HG03354 (cell line): Measurements from ENCODE around the gene CDKN2AIP.
"Not testable (repeated sequence)": the region's sequence is repeated elsewhere in the genome, so short reads cannot be mapped to it uniquely, and the experiment has no call there.

Experiments used
- ATAC-seq: cut with Tn5 transposase; IDR thresholded peaks from one replicate; pipeline ENCODE4 v1.9.1; 2021; ENCODE audit warnings: mild to moderate bottlenecking; ENCODE audit not compliant: unreplicated experiment, poor library complexity, severe bottlenecking

The CDKN2AIP gene

DNA sequence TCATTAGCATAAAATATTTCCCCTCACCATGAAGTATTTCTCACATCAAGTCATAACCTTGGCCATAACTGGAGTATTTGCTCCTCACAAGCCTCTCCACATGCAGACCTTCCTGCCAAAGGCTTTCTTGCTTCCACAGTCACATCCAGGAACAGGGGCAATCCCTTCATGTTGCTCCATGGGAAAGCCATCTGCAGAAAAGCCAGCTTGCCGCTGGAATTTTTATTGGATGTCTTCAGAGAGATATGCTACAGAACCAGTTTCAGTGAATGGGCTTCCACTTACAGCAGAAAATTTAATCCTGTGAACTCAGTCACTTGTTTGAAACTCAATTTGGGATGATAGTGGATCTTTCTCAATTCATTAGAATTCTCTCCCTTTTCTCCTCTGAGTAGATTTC is 3.2 kb upstream of the CDKN2AIP start:
- ATAC-seq, result no peak

GRCh38 chr4:183443655-183444213 is 702 bp upstream of the CDKN2AIP start:
- no peak for ATAC-seq

GRCh38 chr4:183445097-183445428 is 627 bp downstream of the CDKN2AIP start:
- peak; percentile 28 for ATAC-seq

- no peak for ATAC-seq
Observed at GRCh38 chr4:183447646-183448045, 3.2 kb downstream of the CDKN2AIP start.

DNA sequence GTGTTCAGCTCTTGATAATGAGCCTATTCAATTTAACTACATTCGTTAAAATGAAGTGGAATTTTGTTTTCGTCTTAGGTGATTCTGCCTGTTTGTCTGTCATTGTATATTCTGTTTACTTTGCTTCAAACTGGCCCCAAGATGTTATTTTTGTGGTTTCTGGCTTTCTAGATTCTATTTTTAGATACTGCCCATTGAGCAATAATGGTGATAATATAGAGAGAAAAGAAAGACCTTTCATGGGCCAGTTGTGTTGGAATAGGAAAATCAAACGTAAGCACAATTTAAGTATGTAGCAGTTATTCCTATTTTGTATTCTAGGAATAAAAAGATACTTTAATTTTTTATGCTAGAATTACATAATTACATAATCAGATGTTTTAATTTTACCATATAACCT is 4.0 kb downstream of the CDKN2AIP start:
- no peak for ATAC-seq

DNA sequence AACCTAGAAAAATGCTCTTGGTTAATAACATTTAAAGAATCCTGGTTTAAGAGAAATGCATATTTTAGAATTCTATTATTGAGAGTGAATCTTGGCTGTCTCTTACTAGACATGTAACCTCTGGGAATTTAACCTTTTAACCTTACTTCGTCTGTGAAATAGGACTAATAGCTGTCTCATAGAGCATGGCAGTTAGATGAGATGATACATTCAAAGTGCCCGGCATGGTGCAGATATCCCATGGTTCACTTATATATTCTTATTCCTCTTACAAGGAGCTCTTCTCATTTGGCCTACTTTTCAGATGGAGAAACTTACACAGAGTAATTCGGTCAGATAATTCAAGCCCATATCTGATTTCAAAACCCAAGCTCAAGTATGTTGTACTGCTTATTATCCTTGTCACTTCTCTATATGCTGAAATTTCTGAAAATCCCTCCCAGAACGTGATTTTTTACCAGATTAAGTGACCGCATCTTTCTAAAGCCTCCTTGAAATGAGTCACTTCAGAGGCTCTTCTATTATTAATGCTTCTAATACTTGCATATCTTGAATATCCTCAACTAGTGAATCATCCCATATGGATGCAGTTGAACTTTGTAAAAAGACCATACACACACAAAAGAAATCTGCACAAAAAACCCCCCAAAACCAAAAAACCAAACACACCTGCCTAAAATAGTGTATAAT is 4.9 kb downstream of the CDKN2AIP start:
- no peak for ATAC-seq

GRCh38 chr4:183450108-183450507 is 5.7 kb downstream of the CDKN2AIP start:
- no peak for ATAC-seq

GRCh38 chr4:183455431-183456195 is 11.2 kb downstream of the CDKN2AIP start:
- no peak for ATAC-seq

DNA sequence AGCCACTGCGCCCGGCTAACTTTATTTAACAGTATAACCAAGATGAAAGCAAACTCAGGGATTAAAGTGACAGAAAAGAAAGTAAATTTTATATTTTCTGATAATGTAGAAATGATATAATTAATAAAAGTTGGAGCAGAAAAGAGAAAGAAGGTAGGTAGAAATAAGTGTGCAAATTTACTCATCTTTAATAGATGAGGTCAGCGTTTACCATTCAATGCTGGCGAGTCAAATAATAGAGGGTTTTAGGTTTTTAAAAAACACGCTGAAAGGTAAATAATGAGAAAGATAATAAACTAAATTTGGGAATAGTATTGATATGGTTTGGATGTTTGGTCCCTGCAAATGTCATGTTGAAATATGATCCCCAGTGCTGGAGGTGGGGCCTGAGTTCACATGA is 13.6 kb downstream of the CDKN2AIP start:
- no peak for ATAC-seq

DNA sequence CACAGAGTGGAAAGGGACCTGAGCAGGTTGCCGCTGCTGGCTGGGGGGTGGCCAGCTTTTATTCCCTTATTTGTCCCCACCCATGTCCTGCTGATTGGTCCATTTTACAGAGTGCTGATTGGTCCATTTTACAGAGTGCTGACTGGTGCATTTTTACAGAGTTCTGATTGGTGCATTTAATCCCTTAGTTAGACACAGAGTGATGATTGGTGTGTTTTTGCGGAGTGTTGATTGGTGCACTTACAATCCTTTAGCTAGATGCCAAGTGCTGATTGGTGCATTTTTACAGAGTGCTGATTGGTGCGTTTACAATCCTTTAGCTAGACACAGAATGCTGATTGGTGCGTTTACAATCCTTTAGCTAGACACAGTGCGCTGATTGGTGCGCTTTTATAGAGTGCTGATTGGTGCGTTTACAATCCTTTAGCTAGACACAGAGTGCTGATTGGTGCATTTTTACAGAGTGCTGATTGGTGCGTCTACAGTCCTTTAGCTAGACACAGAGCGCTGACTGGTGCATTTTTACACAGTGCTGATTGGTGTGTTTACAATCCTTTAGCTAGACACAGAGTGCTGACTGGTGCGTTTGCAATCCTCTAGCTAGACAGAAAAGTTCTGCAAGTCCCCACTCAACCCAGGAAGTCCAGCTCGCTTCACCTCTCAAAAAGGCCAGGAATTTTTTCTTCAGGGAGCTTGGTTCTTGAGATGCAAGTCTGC is 19.6 kb downstream of the CDKN2AIP start:
- ATAC-seq, result not testable (repeated sequence)

DNA sequence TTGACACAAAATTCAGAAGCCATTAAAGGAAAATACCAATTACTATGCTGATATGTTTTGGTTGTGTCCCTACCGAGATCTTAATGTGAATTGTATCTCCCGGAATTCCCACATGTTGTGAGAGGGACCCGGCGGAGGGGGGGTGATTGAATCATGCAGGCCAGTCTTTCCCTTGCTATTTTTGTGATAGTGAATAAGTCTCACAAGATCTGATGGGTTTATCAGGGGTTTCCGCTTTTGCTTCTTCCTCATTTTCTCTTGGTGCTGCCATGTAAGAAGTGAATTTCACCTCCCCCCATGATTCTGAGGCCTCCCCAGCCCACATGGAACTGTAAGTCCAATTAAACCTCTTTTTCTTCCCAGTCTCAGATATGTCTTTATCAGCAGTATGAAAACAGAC is 21.4 kb downstream of the CDKN2AIP start:
- not testable (repeated sequence) for ATAC-seq

DNA sequence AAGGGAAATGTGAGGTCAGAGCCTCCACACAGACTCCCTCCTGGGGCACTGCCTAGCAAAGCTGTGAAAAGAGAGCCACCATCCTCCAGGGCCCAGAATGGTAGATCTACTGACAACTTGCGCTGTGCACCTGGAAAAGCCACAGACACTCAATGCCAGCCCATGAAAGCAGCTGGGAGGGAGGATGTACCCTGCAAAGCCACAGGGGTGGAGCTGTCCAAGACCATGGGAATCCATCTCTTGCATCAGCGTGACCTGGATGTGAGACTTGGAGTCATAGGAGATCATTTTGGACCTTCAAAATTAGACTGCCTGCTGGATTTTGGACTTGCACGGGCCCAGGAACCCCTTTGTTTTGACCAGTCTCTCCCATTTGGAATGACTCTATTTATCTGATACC is 22.8 kb downstream of the CDKN2AIP start:
- ATAC-seq, result no peak

GRCh38 chr4:183468210-183469095 is 24.0 kb downstream of the CDKN2AIP start:
- ATAC-seq, result no peak

DNA sequence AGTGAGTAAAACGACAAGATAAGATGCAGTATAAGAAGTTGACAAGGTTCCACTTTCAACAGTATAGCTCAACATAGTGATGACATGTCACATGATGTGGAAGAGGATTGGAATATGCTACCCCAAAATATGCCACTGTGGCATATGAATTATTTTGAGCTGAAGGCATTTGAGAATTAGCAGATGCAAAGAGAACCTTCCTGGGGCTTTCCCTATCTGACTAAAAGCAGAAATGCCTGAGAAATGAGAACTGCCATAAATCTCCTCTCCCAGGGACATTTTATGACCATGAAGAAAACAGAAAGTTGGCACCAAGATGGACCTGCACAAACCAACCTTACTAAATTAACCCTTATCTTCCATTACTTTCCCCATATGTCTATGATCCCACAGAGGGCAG is 24.8 kb downstream of the CDKN2AIP start:
- ATAC-seq, result no peak

DNA sequence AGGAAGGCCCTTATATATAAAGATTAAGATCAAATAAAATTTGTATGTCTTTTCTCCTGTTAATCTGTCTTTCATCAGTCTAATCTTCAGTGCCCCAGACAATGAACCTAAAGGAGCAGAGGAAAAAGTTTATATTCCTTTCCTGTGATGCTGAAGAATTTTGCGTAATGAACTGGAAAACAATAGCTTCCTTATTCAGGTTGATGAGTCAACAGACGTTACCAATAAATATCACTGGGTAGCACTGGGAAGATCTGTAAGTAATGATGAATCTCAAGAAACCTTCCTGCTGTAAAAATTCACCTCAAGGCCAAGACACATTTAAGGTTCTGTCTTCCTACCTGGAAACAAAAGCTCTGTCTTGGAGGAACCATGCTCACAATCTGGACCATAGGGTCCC is 25.5 kb downstream of the CDKN2AIP start:
- ATAC-seq, result no peak

DNA sequence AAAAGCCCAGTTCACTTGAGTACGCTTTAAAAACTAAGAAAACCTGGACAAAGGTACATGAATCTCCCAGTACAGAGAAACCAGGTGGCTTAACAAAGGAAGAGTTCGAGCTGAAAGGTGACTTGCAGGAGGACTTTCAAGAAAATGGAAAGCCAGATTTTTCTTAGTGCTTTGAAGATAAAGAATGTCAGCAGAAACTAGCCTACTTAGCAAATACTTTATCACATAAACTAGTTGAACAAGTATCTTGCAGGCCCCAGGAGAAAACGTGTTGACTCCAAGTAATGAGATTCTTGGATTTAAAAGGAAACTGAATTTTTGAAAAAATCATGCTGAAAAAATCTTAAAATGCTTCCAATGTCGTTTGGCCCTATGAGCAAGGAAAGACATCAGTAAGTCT is 26.4 kb downstream of the CDKN2AIP start:
- no peak for ATAC-seq

GRCh38 chr4:183471946-183472708 is 27.7 kb downstream of the CDKN2AIP start:
- peak; percentile 76 for ATAC-seq

DNA sequence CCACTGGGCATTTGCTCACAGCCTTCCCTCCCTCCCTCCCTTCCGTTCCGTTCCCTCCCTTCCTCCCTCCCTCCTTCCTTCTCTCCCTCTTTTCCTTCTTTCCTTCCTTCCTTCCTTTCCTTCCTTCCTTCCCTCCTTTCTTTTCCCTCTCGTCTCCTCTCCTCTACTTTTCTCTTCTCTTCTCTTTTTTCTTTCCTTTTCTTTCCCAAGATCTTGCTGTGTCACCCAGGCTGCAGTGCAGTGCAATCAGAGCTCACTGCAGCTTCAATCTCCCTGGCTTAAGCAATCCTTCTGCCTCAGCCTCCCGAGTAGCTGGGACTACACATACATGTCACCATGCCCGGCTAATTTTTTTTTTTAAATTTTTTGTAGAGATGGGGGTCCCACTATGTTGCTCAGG is 33.7 kb downstream of the CDKN2AIP start:
- ATAC-seq, result no peak

DNA sequence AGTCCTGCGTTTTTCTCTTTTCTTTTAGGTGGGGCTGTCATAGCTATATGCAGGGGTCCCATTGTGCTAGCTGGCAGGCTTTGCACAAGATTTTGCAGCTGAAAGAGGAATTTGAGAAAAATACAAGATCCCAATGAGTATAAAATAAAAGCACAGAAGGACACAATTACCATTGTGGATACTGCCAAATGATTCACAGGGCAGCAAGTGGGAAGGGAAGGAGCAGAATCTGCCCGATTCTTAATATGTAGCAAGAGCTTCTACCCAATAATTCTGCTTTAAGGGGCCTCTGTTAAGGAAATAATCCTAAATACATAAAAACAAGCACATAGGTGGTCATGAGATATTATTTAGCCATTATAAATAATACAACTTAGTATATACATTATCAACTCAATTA is 34.5 kb downstream of the CDKN2AIP start:
- ATAC-seq, result no peak
